SK-N-SH treated with all-trans-retinoic acid at 6 μM for 48 hours (cell line): ENCODE measurements around the gene ADAMTSL1.

ENCODE experiments used
- ATAC-seq: fragments of 200-7000 bp; cut with Tn5 transposase; 3 replicates; pipeline ENCODE4 v1.9.1; 2020; ENCODE audit warnings: mild to moderate bottlenecking, moderate library complexity
- BACH2 ChIP-seq: fragments of 250-450 bp; sonication (Bioruptor Pico); IDR thresholded peaks from 2 replicates; pipeline ENCODE4 v1.9.0; 2021; ENCODE audit warnings: mild to moderate bottlenecking, borderline replicate concordance
- CSDC2 ChIP-seq: fragments of 250-450 bp; sonication (Bioruptor Pico); IDR thresholded peaks from 2 replicates; pipeline ENCODE4 v1.5.0; 2020; ENCODE audit warnings: mild to moderate bottlenecking, moderate library complexity
- ESRRG ChIP-seq: fragments of 250-450 bp; sonication (Bioruptor Pico); IDR thresholded peaks from 2 replicates; pipeline ENCODE4 v1.6.1; 2021; ENCODE audit warnings: mild to moderate bottlenecking
- GLIS3 ChIP-seq: fragments of 250-450 bp; sonication (Bioruptor Pico); IDR thresholded peaks from 2 replicates; pipeline ENCODE4 v1.5.0; 2020; ENCODE audit warnings: mild to moderate bottlenecking, moderate library complexity
- ISL1 ChIP-seq: fragments of 250-450 bp; sonication (Bioruptor Pico); IDR thresholded peaks from 2 replicates; pipeline ENCODE4 v2.1.2; 2022; ENCODE audit warnings: mild to moderate bottlenecking, moderate library complexity
- OSR1 ChIP-seq: fragments of 250-450 bp; sonication (Bioruptor Pico); IDR thresholded peaks from 2 replicates; pipeline ENCODE4 v1.8.0; 2022; ENCODE audit warnings: moderate library complexity, mild to moderate bottlenecking, inconsistent platforms
- PPARA ChIP-seq: fragments of 250-450 bp; sonication (Bioruptor Pico); IDR thresholded peaks from 2 replicates; pipeline ENCODE4 v1.5.0; 2020; ENCODE audit warnings: mild to moderate bottlenecking, borderline replicate concordance
- RARB ChIP-seq: fragments of 250-450 bp; sonication (Bioruptor Pico); IDR thresholded peaks from 2 replicates; pipeline ENCODE4 v1.8.0; 2021; ENCODE audit warnings: mild to moderate bottlenecking, moderate library complexity
- SNAI2 ChIP-seq: fragments of 250-450 bp; sonication (Bioruptor Pico); IDR thresholded peaks from 2 replicates; pipeline ENCODE4 v1.5.0; 2020; ENCODE audit warnings: mild to moderate bottlenecking, moderate library complexity
- TCF4 ChIP-seq: fragments of 250-450 bp; sonication (Bioruptor Pico); IDR thresholded peaks from 2 replicates; pipeline ENCODE4 v1.8.0; 2021; ENCODE audit warnings: mild to moderate bottlenecking, moderate library complexity, borderline replicate concordance
- TOX ChIP-seq: fragments of 250-450 bp; sonication (Bioruptor Pico); IDR thresholded peaks from 2 replicates; pipeline ENCODE4 v1.8.0; 2021; ENCODE audit warnings: mild to moderate bottlenecking, moderate library complexity, borderline replicate concordance
- ZC3H10 ChIP-seq: fragments of 250-450 bp; sonication (Bioruptor Pico); IDR thresholded peaks from 2 replicates; pipeline ENCODE4 v1.5.1; 2021; ENCODE audit warnings: mild to moderate bottlenecking, moderate library complexity
- ZFP3 ChIP-seq: fragments of 250-450 bp; sonication (Bioruptor Pico); IDR thresholded peaks from 2 replicates; pipeline ENCODE4 v1.5.0; 2020; ENCODE audit warnings: mild to moderate bottlenecking, moderate library complexity
- ZFP30 ChIP-seq: fragments of 450-650 bp; formaldehyde crosslinking; IDR thresholded peaks from 2 replicates; pipeline ENCODE4 v1.5.0; 2022; ENCODE audit warnings: mild to moderate bottlenecking, moderate library complexity
- ZNF565 ChIP-seq: fragments of 450-650 bp; formaldehyde crosslinking; conservative IDR thresholded peaks from 2 replicates; pipeline ENCODE4 v1.5.0; 2020; ENCODE audit warnings: low read depth, mild to moderate bottlenecking, moderate library complexity
- ZNF70 ChIP-seq: fragments of 450-650 bp; formaldehyde crosslinking; IDR thresholded peaks from 2 replicates; pipeline ENCODE4 v1.5.0; 2020; ENCODE audit warnings: mild to moderate bottlenecking, moderate library complexity
- TF ChIP-seq, protein P1 (sequence below): fragments of 250-450 bp; sonication (Bioruptor Pico); IDR thresholded peaks from 2 replicates; pipeline ENCODE4 v1.8.0; 2021; ENCODE audit warnings: low read depth, mild to moderate bottlenecking, moderate library complexity, borderline replicate concordance
- TF ChIP-seq, protein P2 (sequence below): fragments of 250-450 bp; sonication (Bioruptor Pico); IDR thresholded peaks from 2 replicates; pipeline ENCODE4 v1.5.1; 2021; ENCODE audit warnings: mild to moderate bottlenecking, moderate library complexity
- TF ChIP-seq, protein P3 (sequence below): fragments of 250-450 bp; sonication (Bioruptor Pico); IDR thresholded peaks from 2 replicates; pipeline ENCODE4 v1.5.1; 2020; ENCODE audit warnings: low read depth, mild to moderate bottlenecking, moderate library complexity
- TF ChIP-seq, protein P4 (sequence below): fragments of 250-450 bp; sonication (Bioruptor Pico); IDR thresholded peaks from 2 replicates; pipeline ENCODE4 v1.8.0; 2020; ENCODE audit warnings: mild to moderate bottlenecking, moderate library complexity, borderline replicate concordance

Gene ADAMTSL1

DNA sequence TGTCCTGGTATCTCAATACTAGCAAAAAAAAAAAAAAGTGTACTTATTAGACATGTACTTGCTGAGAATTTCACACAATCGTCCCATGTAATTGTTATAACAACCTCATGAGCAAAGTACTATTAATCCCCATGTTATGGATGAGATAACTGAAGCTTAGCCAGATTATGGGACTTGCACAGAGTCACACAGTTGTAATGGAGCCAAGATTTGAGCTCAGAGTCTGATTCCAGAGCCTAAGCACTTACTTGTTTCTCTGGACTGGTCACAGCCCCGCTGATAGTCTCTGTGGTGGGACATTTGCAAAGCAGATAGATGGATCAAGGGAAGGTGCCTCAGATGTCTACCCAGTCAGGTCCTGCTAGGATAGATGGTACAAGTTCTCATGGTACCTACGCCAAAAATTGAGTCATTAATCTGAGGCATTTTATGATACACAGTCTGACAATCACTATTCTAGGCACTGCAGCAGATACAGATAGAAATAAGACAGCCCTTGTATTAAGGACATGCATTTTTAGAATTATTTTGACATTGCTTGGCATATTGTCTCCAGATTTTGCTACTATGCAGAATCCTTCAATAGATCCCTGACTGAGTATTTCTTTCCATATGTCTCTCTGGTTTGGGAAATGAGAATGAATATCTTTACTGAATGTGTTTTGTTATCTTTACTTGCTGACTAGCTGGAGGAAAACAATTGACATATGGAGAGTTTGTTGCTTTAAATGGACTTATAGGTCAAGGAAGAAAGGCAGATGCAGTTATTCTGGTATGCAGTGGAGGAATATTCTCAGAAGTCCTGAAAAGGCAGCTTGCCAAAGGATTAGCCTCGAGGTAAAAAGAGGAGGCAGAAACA lies 149.5 kb downstream of the ADAMTSL1 start (continued):
- TF ChIP-seq, protein P1, sequence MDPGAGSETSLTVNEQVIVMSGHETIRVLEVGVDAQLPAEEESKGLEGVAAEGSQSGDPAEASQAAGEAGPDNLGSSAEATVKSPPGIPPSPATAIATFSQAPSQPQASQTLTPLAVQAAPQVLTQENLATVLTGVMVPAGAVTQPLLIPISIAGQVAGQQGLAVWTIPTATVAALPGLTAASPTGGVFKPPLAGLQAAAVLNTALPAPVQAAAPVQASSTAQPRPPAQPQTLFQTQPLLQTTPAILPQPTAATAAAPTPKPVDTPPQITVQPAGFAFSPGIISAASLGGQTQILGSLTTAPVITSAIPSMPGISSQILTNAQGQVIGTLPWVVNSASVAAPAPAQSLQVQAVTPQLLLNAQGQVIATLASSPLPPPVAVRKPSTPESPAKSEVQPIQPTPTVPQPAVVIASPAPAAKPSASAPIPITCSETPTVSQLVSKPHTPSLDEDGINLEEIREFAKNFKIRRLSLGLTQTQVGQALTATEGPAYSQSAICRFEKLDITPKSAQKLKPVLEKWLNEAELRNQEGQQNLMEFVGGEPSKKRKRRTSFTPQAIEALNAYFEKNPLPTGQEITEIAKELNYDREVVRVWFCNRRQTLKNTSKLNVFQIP (CRISPR knock-in tag) = no peak
- no peak for TF ChIP-seq GLIS3
- no peak for TF ChIP-seq ZFP3 (CRISPR knock-in tag)
- TF ChIP-seq TOX (CRISPR knock-in tag) = no peak
- TF ChIP-seq, all 23 proteins: peak for 0

DNA sequence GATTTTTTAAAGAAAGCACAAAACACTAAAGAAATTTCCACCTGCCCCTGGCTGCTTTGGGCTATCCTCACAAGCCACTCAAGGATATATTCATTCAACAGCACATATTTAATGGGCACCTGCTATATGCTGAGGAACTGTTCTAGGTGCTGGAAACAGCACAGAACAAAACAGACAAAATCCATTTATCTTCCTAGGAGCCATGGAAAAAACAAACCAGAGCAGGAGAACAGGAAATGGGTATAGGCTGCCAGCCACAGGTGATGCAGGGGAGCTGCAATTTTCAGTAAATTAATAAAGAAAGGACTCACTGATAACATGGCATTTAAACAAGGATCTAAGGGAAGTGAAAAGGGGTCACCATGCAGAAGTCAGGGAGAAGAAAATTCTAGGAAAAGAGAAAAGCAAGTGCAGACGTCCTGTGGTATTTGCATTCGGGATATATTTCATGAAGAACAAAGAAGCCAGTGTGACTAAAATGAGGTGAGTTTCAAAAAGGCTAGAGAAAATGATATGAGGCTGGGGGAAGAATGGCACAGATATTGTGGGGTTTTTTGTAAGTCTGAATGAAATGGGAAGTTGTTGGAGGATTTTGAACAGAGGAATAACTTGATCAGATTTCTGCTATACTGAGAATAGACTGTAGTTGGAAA lies 152.2 kb downstream of the ADAMTSL1 start:
- no peak for TF ChIP-seq BACH2 (CRISPR knock-in tag)
- TF ChIP-seq ESRRG (CRISPR knock-in tag) = no peak
- TF ChIP-seq OSR1 (CRISPR knock-in tag) = no peak
- no peak for TF ChIP-seq ZNF70 (CRISPR knock-in tag)
- TF ChIP-seq, protein P2, sequence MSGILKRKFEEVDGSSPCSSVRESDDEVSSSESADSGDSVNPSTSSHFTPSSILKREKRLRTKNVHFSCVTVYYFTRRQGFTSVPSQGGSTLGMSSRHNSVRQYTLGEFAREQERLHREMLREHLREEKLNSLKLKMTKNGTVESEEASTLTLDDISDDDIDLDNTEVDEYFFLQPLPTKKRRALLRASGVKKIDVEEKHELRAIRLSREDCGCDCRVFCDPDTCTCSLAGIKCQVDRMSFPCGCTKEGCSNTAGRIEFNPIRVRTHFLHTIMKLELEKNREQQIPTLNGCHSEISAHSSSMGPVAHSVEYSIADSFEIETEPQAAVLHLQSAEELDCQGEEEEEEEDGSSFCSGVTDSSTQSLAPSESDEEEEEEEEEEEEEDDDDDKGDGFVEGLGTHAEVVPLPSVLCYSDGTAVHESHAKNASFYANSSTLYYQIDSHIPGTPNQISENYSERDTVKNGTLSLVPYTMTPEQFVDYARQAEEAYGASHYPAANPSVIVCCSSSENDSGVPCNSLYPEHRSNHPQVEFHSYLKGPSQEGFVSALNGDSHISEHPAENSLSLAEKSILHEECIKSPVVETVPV (CRISPR knock-in tag) = no peak
- TF ChIP-seq CSDC2 (CRISPR knock-in tag) = no peak
- no peak for TF ChIP-seq ZC3H10 (CRISPR knock-in tag)
- TF ChIP-seq ISL1 = no peak
- no peak for TF ChIP-seq RARB
- no peak for TF ChIP-seq ZFP30 (CRISPR knock-in tag)
- TF ChIP-seq, protein P3, sequence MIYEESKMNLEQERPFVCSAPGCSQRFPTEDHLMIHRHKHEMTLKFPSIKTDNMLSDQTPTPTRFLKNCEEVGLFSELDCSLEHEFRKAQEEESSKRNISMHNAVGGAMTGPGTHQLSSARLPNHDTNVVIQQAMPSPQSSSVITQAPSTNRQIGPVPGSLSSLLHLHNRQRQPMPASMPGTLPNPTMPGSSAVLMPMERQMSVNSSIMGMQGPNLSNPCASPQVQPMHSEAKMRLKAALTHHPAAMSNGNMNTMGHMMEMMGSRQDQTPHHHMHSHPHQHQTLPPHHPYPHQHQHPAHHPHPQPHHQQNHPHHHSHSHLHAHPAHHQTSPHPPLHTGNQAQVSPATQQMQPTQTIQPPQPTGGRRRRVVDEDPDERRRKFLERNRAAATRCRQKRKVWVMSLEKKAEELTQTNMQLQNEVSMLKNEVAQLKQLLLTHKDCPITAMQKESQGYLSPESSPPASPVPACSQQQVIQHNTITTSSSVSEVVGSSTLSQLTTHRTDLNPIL = no peak
- TF ChIP-seq ZNF565 = no peak
- no peak for TF ChIP-seq TOX (CRISPR knock-in tag)
- TF ChIP-seq GLIS3 = no peak
- TF ChIP-seq TCF4 (CRISPR knock-in tag) = no peak
- no peak for ATAC-seq

DNA sequence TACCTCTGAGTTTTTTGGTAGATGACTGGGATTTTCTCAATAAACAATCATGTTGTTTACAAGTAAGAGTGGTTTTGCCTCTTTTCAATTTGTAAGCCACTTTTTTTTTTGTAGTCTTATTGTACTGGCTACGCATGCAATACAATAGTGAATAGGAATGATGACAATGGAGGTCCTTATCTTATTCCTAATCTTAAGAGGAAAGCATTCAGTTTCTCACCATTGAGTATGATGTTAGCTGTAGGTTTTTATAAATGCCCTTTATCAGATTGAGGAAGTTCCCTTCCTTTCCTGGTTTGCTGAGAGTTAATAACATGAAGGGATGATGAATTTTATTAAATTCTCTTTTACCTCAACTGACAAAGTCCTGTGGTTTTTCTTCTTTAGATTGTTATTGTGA lies 155.2 kb downstream of the ADAMTSL1 start:
- ATAC-seq = no peak
- no peak for TF ChIP-seq BACH2 (CRISPR knock-in tag)
- TF ChIP-seq, protein P3 = no peak
- no peak for TF ChIP-seq SNAI2
- TF ChIP-seq ZC3H10 (CRISPR knock-in tag) = 0 out of 2 replicates have a peak, but pooled peaks have one; percentile 26

DNA sequence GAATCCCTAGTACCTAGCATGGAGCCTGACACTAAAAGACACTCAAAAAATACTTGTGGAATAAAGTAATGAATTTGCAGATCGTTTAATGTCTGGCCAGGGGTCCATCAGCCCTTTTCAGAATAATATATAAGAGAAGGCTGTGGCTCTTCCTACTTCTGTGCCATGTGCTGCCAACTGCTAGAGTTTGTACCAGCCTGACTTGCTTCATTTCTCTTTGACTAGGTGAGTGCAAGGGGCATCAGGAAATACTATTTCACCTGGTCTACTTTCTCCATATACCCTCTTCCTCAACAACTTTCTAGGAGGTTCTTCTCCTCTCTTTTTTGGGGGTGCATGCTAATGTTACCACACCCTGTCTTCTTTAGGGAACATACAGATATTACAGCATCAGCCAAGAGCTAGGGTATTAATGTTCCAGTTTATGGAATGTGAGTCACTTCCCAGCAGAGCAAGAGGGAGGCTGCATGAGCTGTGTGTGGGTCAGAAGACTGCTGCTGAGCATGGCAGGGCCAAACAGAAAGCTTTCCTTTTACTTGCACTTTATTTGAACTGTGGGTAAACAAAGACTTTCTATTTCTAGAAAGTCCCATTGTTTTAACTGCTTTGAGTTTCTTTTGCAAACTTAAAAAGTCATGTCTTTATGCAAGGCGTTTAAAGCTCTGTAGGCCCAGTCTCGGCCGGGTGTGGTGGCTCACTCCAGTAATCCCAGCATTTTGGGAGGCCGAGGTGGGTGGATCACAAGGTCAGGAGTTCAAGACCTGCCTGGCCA lies 158.9 kb downstream of the ADAMTSL1 start:
- peak; percentile 99 for ATAC-seq
- TF ChIP-seq, protein P2 (CRISPR knock-in tag) = no peak
- TF ChIP-seq, protein P3 = no peak
- TF ChIP-seq PPARA (CRISPR knock-in tag) (no peak), ZC3H10 (CRISPR knock-in tag) (no peak), TCF4 (CRISPR knock-in tag) (no peak), ISL1 (no peak), OSR1 (CRISPR knock-in tag) (no peak), BACH2 (CRISPR knock-in tag) (no peak), GLIS3 (no peak), ZFP30 (CRISPR knock-in tag) (no peak), ZNF70 (CRISPR knock-in tag) (no peak)
- TF ChIP-seq, protein P1 (CRISPR knock-in tag) = no peak
- TF ChIP-seq, protein P4, sequence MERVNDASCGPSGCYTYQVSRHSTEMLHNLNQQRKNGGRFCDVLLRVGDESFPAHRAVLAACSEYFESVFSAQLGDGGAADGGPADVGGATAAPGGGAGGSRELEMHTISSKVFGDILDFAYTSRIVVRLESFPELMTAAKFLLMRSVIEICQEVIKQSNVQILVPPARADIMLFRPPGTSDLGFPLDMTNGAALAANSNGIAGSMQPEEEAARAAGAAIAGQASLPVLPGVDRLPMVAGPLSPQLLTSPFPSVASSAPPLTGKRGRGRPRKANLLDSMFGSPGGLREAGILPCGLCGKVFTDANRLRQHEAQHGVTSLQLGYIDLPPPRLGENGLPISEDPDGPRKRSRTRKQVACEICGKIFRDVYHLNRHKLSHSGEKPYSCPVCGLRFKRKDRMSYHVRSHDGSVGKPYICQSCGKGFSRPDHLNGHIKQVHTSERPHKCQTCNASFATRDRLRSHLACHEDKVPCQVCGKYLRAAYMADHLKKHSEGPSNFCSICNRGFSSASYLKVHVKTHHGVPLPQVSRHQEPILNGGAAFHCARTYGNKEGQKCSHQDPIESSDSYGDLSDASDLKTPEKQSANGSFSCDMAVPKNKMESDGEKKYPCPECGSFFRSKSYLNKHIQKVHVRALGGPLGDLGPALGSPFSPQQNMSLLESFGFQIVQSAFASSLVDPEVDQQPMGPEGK (CRISPR knock-in tag) = no peak
